Loucy (cell line): ENCODE results near the gene NUB1.

Experiments used
- H2AFZ ChIP-seq: fragments of 200-600 bp; sonication (generic); 2 replicates; pipeline ENCODE4 v1.6.0; 2016; ENCODE audit warnings: antibody characterized with exemption, mild to moderate bottlenecking, low read length, moderate library complexity
- H3F3A ChIP-seq: fragments of 200-600 bp; 2 replicates; pipeline ENCODE4 v1.6.0; 2016; ENCODE audit warnings: antibody characterized with exemption, low read depth, mild to moderate bottlenecking
- H3K27me3 ChIP-seq: fragments of 200-600 bp; sonication (generic); 2 replicates; pipeline ENCODE4 v1.6.1; 2014; ENCODE audit warnings: low read length, mild to moderate bottlenecking; ENCODE audit not compliant: insufficient read depth, poor library complexity, severe bottlenecking
- H3K36me3 ChIP-seq: fragments of 200-600 bp; sonication (generic); 2 replicates; pipeline ENCODE4 v1.6.1; 2016; ENCODE audit warnings: low read length; ENCODE audit not compliant: insufficient read depth
- H3K4me1 ChIP-seq: fragments of 200-600 bp; sonication (generic); 2 replicates; pipeline ENCODE4 v1.5.1; 2014; ENCODE audit warnings: low read length, mild to moderate bottlenecking; ENCODE audit not compliant: insufficient read depth, poor library complexity, severe bottlenecking
- H3K4me2 ChIP-seq: fragments of 200-600 bp; sonication (generic); 2 replicates; pipeline ENCODE4 v1.6.0; 2014; ENCODE audit warnings: antibody characterized with exemption, low read length, low read depth, mild to moderate bottlenecking; ENCODE audit not compliant: poor library complexity, severe bottlenecking
- H3K4me3 ChIP-seq: fragments of 200-600 bp; sonication (generic); 2 replicates; pipeline ENCODE4 v1.5.1; 2014; ENCODE audit warnings: low read length, mild to moderate bottlenecking, mixed read lengths; ENCODE audit not compliant: poor library complexity, severe bottlenecking
- H3K79me2 ChIP-seq: fragments of 200-600 bp; sonication (generic); 2 replicates; pipeline ENCODE4 v1.6.1; 2014; ENCODE audit warnings: low read length; ENCODE audit not compliant: insufficient read depth
- H3K9ac ChIP-seq: fragments of 200-600 bp; sonication (generic); 2 replicates; pipeline ENCODE4 v1.6.0; 2014; ENCODE audit warnings: mild to moderate bottlenecking, low read depth, low read length, moderate library complexity; ENCODE audit not compliant: poor library complexity, severe bottlenecking
- H3K9me2 ChIP-seq: fragments of 200-600 bp; sonication (generic); replicated peaks from 2 replicates; pipeline ENCODE4 v1.6.1; 2016; ENCODE audit warnings: low read depth, low read length, mixed read lengths
- H3K9me3 ChIP-seq: fragments of 200-600 bp; sonication (generic); 2 replicates; pipeline ENCODE4 v1.6.1; 2014; ENCODE audit warnings: mild to moderate bottlenecking, antibody characterized with exemption, low read length, low read depth; ENCODE audit not compliant: insufficient read depth
- H4K20me1 ChIP-seq: fragments of 200-600 bp; sonication (generic); 2 replicates; pipeline ENCODE4 v1.6.0; 2014; ENCODE audit warnings: antibody characterized with exemption, low read length, mild to moderate bottlenecking; ENCODE audit not compliant: insufficient read depth, poor library complexity, severe bottlenecking
- CTCF ChIP-seq: fragments of 200-600 bp; sonication (generic); conservative IDR thresholded peaks from 2 replicates; pipeline ENCODE4 v1.5.1; 2014; ENCODE audit warnings: mild to moderate bottlenecking, antibody characterized with exemption, low read length
- EZH2phosphoT487 ChIP-seq: fragments of 200-600 bp; IDR thresholded peaks from 2 replicates; pipeline ENCODE4 v1.6.1; 2018; ENCODE audit warnings: antibody characterized with exemption, mild to moderate bottlenecking, moderate library complexity, borderline replicate concordance

NUB1 gene

GRCh38 chr7:151415375-151416105 lies 73.9 kb downstream of the NUB1 start:
- Histone ChIP-seq H3K4me3 (no peak overlapping the region), H3F3A (no peaks in the 10 kb centered on the region), H3K79me2 (no peaks in the 10 kb centered on the region), H3K9ac (no peak overlapping the region), H3K4me2 (no peak overlapping the region), H3K36me3 (no peaks in the 10 kb centered on the region), H2AFZ (no peak overlapping the region), H3K27me3 (no peaks in the 10 kb centered on the region), H3K4me1 (no peaks in the 10 kb centered on the region), H4K20me1 (no peaks in the 10 kb centered on the region), H3K9me3 (no peaks in the 10 kb centered on the region), H3K9me2 (no peaks in the 10 kb centered on the region)
- TF ChIP-seq EZH2phosphoT487 (no peak), CTCF (no peak)

GRCh38 chr7:151416112-151416940 lies 74.7 kb downstream of the NUB1 start:
- no peak overlapping the region for H3K4me3 ChIP-seq
- no peaks in the 10 kb centered on the region for H3K79me2 ChIP-seq
- TF ChIP-seq EZH2phosphoT487 (no peak), CTCF (no peak)
- no peaks in the 10 kb centered on the region for H3K36me3 ChIP-seq
- no peak overlapping the region for H2AFZ ChIP-seq
- no peak overlapping the region for H3K4me2 ChIP-seq
- no peaks in the 10 kb centered on the region for H3K9me3 ChIP-seq
- no peaks in the 10 kb centered on the region for H3K27me3 ChIP-seq
- no peak overlapping the region for H3K9ac ChIP-seq
- no peaks in the 10 kb centered on the region for H3F3A ChIP-seq
- H4K20me1 ChIP-seq = no peaks in the 10 kb centered on the region
- H3K4me1 ChIP-seq = no peaks in the 10 kb centered on the region
- no peaks in the 10 kb centered on the region for H3K9me2 ChIP-seq

- H3K27me3 ChIP-seq = no peaks in the 10 kb centered on the region
- no peak overlapping the region for H2AFZ ChIP-seq
- H3K4me3 ChIP-seq = no peak overlapping the region
- no peaks in the 10 kb centered on the region for H3K9me2 ChIP-seq
- H3K4me2 ChIP-seq = no peak overlapping the region
- H3K79me2 ChIP-seq = no peaks in the 10 kb centered on the region
- no peaks in the 10 kb centered on the region for H3K36me3 ChIP-seq
- no peaks in the 10 kb centered on the region for H4K20me1 ChIP-seq
- H3F3A ChIP-seq = no peaks in the 10 kb centered on the region
- no peaks in the 10 kb centered on the region for H3K9me3 ChIP-seq
- H3K9ac ChIP-seq = no peak overlapping the region
- TF ChIP-seq CTCF = no peak
- TF ChIP-seq EZH2phosphoT487 = no peak
- H3K4me1 ChIP-seq = no peaks in the 10 kb centered on the region
Observed at GRCh38 chr7:151416941-151417315, 75.3 kb downstream of the NUB1 start.
